CD14-positive monocyte (primary cell): ENCODE measurements around the gene TMEM238L. TPM values are rescaled to one million over a fixed set of nuclear protein-coding genes. Genes with fewer than 3 reads are reported as not detected.
A peak's percentile ranks its signal among the peaks of the same experiment; 100 is the strongest.

Experiments
- DNase-seq, 3 donors: peaks; one replicate each; pipeline ENCODE4 v3.0.0-alpha.2; 2011 to 2022
- H2AFZ ChIP-seq: 2 replicates; pipeline ENCODE4 v1.6.0; 2012; ENCODE audit warnings: mild to moderate bottlenecking, low read depth, low read length, inconsistent platforms; ENCODE audit not compliant: insufficient read depth, poor library complexity, severe bottlenecking
- H3K27ac ChIP-seq, 2 donors: 1 replicate in 1 of 2; 2 replicates in 1 of 2; pipeline ENCODE4 v1.5.1; 2012 to 2013; ENCODE audit warnings: low read length in 2 of 2, control low read depth in 1 of 2, inconsistent platforms in 1 of 2, low read depth in 1 of 2, mild to moderate bottlenecking in 1 of 2
- H3K27me3 ChIP-seq, 2 donors: one replicate each; pipeline versions ENCODE4 v1.6.0 to v1.6.1; 2011 to 2013; ENCODE audit warnings: low read length in 2 of 2; ENCODE audit not compliant: control insufficient read depth in 2 of 2, insufficient read depth in 2 of 2
- H3K36me3 ChIP-seq, 2 donors: replicated peaks in 1 of 2; 1 replicate in 1 of 2; 2 replicates in 1 of 2; pipeline versions ENCODE4 v1.5.1 to v1.6.1; 2012 to 2013; ENCODE audit warnings: low read length in 2 of 2, control low read depth in 1 of 2, inconsistent platforms in 1 of 2, mild to moderate bottlenecking in 1 of 2; ENCODE audit not compliant: insufficient read depth in 2 of 2, control insufficient read depth in 1 of 2
- H3K4me1 ChIP-seq, 2 donors: 1 replicate in 1 of 2; 2 replicates in 1 of 2; pipeline versions ENCODE4 v1.5.1 to v1.6.1; 2012 to 2013; ENCODE audit warnings: low read length in 2 of 2, control low read depth in 1 of 2, inconsistent platforms in 1 of 2, mild to moderate bottlenecking in 1 of 2, moderate library complexity in 1 of 2; ENCODE audit not compliant: insufficient read depth in 2 of 2, control insufficient read depth in 1 of 2
- H3K4me2 ChIP-seq: replicated peaks from 2 replicates; pipeline ENCODE3; 2012; ENCODE audit warnings: low read length, moderate library complexity, mild to moderate bottlenecking; ENCODE audit not compliant: poor library complexity, severe bottlenecking; ENCODE audit errors: extremely low read depth
- H3K4me3 ChIP-seq, 3 experiments: fragments of 200-600 bp in 1 of 3; sonication (generic) in 1 of 3; replicated peaks in 1 of 3; 1 replicate in 2 of 3; 2 replicates in 1 of 3; pipeline ENCODE4 v1.5.1; 2011 to 2013; ENCODE audit warnings: low read length in 3 of 3, mild to moderate bottlenecking in 3 of 3, control low read depth in 2 of 3, low read depth in 2 of 3, inconsistent platforms in 1 of 3, moderate library complexity in 1 of 3
- H3K79me2 ChIP-seq: 2 replicates; pipeline ENCODE4 v1.6.0; 2012; ENCODE audit warnings: mild to moderate bottlenecking, control low read depth, inconsistent platforms, low read length, moderate library complexity; ENCODE audit not compliant: insufficient read depth
- H3K9ac ChIP-seq: 2 replicates; pipeline ENCODE4 v1.6.0; 2017; ENCODE audit warnings: low read length, mild to moderate bottlenecking; ENCODE audit not compliant: insufficient read depth, poor library complexity, severe bottlenecking
- H3K9me3 ChIP-seq, 2 donors: replicated peaks in 1 of 2; 1 replicate in 1 of 2; 2 replicates in 1 of 2; pipeline versions ENCODE4 v1.5.1 to v1.6.1; 2012 to 2013; ENCODE audit warnings: low read length in 2 of 2, control low read depth in 1 of 2; ENCODE audit not compliant: control insufficient read depth in 1 of 2, insufficient read depth in 1 of 2
- H4K20me1 ChIP-seq: 2 replicates; pipeline ENCODE4 v1.6.0; 2012; ENCODE audit warnings: mild to moderate bottlenecking, low read length, control low read depth, moderate library complexity; ENCODE audit not compliant: insufficient read depth
- H3K27ac Mint-ChIP-seq, 7 donors: one replicate each; pipeline ENCODE4 v1.8.0; 2020; ENCODE audit warnings: mild to moderate bottlenecking in 7 of 7, mixed read lengths in 7 of 7, moderate library complexity in 6 of 7, inconsistent platforms in 2 of 7
- H3K27me3 Mint-ChIP-seq, 3 donors: one replicate each; pipeline ENCODE4 v1.8.0; 2021 to 2022; ENCODE audit warnings: low read depth in 3 of 3, mild to moderate bottlenecking in 3 of 3, mixed read lengths in 3 of 3, moderate library complexity in 3 of 3, inconsistent platforms in 1 of 3
- H3K36me3 Mint-ChIP-seq, 2 donors: one replicate each; pipeline ENCODE4 v1.8.0; 2020; ENCODE audit warnings: mixed read lengths in 2 of 2, inconsistent platforms in 1 of 2, mild to moderate bottlenecking in 1 of 2
- H3K4me1 Mint-ChIP-seq: one replicate; pipeline ENCODE4 v1.8.0; 2020; ENCODE audit warnings: mild to moderate bottlenecking, mixed read lengths
- H3K4me3 Mint-ChIP-seq, 2 donors: one replicate each; pipeline ENCODE4 v1.8.0; 2020; ENCODE audit warnings: mild to moderate bottlenecking in 2 of 2, mixed read lengths in 2 of 2, moderate library complexity in 1 of 2
- H3K9me3 Mint-ChIP-seq, 7 donors: one replicate each; pipeline ENCODE4 v1.8.0; 2020 to 2022; ENCODE audit warnings: mixed read lengths in 7 of 7, mild to moderate bottlenecking in 6 of 7, moderate library complexity in 6 of 7, inconsistent platforms in 2 of 7
- WGBS: methylation state at CpG from one replicate; pipeline ENCODE4 v1.1.5; 2013; ENCODE audit warnings: missing lambda C conversion rate; ENCODE audit not compliant: insufficient coverage; 5-methylcytosine and 5-hydroxymethylcytosine counted together
- intact Hi-C, 2 donors: fragments of 100-400 bp; cut with micrococcal nuclease; formaldehyde crosslinking; loops; one replicate each; pipeline versions ENCODE4 v1.15.0 to v1.15.1; 2023
- polyA plus RNA-seq, 3 donors: library from polyadenylated mRNA; depleted of rRNA in 1 of 3; unstranded in 2 of 3; stranded (reverse) in 1 of 3; fragments of 300-500 nt in 2 of 3; fragments of >200 nt in 1 of 3; fragmentation: Illumina TruSeq in 2 of 3; gene quantifications; 1 replicate in 2 of 3; 2 replicates in 1 of 3; pipeline ENCODE4 v1.2.3, GENCODE V29; 2012 to 2021
- TF ChIP-seq, protein P1 (sequence below): fragments of 200-600 bp; IDR thresholded peaks from one replicate; pipeline ENCODE4 v1.8.0; 2022; ENCODE audit warnings: antibody characterized with exemption, mild to moderate bottlenecking

Gene TMEM238L
- polyA plus RNA-seq, 3 donors: not detected

DNA sequence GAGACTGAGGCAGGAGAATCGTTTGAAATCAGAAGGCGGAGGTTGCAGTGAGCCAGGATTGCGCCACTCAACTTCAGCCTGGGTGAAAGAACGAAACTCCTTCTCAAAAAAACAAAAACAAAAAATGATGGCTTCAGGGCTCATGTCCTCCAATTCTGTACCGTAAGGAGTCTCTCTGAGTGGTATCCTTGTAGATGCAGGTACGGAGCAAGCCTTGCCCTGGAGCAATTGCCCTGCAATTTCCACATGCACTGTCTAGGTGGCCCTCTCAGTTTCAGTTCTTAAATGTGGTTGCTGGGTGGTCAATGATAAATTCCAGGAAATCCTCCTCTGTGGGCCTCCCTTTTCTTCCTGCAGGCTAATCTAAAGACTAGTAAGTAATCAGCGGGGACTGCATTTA is 10.6 kb downstream of the TMEM238L start:
- Histone ChIP-seq H3K27me3 (no peaks in the 10 kb centered on the region), H4K20me1 (no peaks in the 10 kb centered on the region), H3K79me2 (no peaks in the 10 kb centered on the region), H3K9me3 (no peaks in the 10 kb centered on the region), H3K4me1 (peaks cover 6 to 7% of the 10 kb centered on the region in 2 donors), H3K4me3 (no peak overlapping the region), H3K36me3 (no peaks in the 10 kb centered on the region), H3K4me2 (no peak overlapping the region), H2AFZ (no peak overlapping the region), H3K27ac (no peak overlapping the region), H3K9ac (no peak overlapping the region)
- peaks cover 0 to 2% (median 0%) of the 10 kb centered on the region in 7 donors for H3K9me3 Mint-ChIP-seq
- H3K27me3 Mint-ChIP-seq: peaks cover 0 to 5% (median 0%) of the 10 kb centered on the region in 3 donors
- no peak overlapping the region for H3K27ac Mint-ChIP-seq
- TF ChIP-seq, protein P1, sequence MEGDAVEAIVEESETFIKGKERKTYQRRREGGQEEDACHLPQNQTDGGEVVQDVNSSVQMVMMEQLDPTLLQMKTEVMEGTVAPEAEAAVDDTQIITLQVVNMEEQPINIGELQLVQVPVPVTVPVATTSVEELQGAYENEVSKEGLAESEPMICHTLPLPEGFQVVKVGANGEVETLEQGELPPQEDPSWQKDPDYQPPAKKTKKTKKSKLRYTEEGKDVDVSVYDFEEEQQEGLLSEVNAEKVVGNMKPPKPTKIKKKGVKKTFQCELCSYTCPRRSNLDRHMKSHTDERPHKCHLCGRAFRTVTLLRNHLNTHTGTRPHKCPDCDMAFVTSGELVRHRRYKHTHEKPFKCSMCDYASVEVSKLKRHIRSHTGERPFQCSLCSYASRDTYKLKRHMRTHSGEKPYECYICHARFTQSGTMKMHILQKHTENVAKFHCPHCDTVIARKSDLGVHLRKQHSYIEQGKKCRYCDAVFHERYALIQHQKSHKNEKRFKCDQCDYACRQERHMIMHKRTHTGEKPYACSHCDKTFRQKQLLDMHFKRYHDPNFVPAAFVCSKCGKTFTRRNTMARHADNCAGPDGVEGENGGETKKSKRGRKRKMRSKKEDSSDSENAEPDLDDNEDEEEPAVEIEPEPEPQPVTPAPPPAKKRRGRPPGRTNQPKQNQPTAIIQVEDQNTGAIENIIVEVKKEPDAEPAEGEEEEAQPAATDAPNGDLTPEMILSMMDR: no peak
- no peaks in the 10 kb centered on the region for H3K36me3 Mint-ChIP-seq
- intact Hi-C loops: no loop called here
- peaks cover 26% of the 10 kb centered on the region for H3K4me1 Mint-ChIP-seq
- WGBS: no CpG with 5 or more reads among the region's 7 CpGs
- DNase-seq: no peak
- H3K4me3 Mint-ChIP-seq: peak overlapping the region in 1 of 2 donors; percentile 14

DNA sequence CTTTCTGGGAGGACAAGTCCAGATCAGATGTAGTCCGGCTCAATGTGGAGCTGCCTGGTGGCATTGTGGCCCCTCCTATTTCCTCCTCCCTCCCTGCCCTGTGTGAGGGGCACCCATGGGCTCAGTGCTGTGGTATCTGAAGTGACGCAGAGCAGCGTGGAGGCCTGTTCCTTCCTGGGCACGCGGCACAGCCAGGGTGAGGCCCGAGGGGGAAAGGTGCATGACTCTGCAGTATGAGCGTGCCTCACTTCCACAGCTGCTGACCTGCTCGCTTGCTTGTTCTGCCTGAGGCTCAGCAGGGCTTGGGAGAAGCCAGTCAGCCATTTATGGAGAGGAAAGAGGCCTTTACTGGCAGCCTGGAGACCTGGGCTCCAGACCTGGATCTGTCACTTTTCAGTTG is 11.7 kb downstream of the TMEM238L start:
- H3K36me3 ChIP-seq: no peaks in the 10 kb centered on the region
- H3K27me3 Mint-ChIP-seq: peaks cover 0 to 5% (median 0%) of the 10 kb centered on the region in 3 donors
- no peaks in the 10 kb centered on the region for H3K79me2 ChIP-seq
- H3K4me3 ChIP-seq: no peak overlapping the region
- H3K36me3 Mint-ChIP-seq: no peaks in the 10 kb centered on the region
- no peaks in the 10 kb centered on the region for H3K27me3 ChIP-seq
- H3K4me3 Mint-ChIP-seq: no peak overlapping the region
- H3K4me2 ChIP-seq: no peak overlapping the region
- peaks cover 0 to 2% (median 0%) of the 10 kb centered on the region in 7 donors for H3K9me3 Mint-ChIP-seq
- TF ChIP-seq, protein P1: no peak
- no peaks in the 10 kb centered on the region for H4K20me1 ChIP-seq
- intact Hi-C loops: no loop called here
- 2% methylated on average over 8 of the region's 8 CpGs for WGBS
- H2AFZ ChIP-seq: peak overlapping the region; percentile 65
- H3K27ac ChIP-seq: no peak overlapping the region
- no peak overlapping the region for H3K9ac ChIP-seq
- H3K4me1 ChIP-seq: peaks cover 6 to 7% of the 10 kb centered on the region in 2 donors
- DNase-seq: peak in 1 of 3 donors; percentile 12
- H3K4me1 Mint-ChIP-seq: peaks cover 26% of the 10 kb centered on the region
- H3K27ac Mint-ChIP-seq: peak overlapping the region in 1 of 7 donors; percentile 15
- no peaks in the 10 kb centered on the region for H3K9me3 ChIP-seq
